Neural progenitor cell (in vitro differentiated cells): ENCODE data around the gene ATXN1. TPM values are rescaled to one million over a fixed set of nuclear protein-coding genes. Genes with fewer than 3 reads are reported as not detected.

Source experiments
- DNase-seq: peaks from one replicate; pipeline ENCODE4 v3.0.0-alpha.2; 2016; ENCODE audit warnings: low spot score
- H2AFZ ChIP-seq: fragments of 200-600 bp; sonication (generic); replicated peaks from 2 replicates; pipeline ENCODE4 v1.6.1; 2016; ENCODE audit warnings: antibody characterized with exemption
- H3F3A ChIP-seq: fragments of 200-600 bp; sonication (generic); 2 replicates; pipeline ENCODE4 v1.6.1; 2016; ENCODE audit warnings: antibody characterized with exemption, low read depth
- H3K27ac ChIP-seq: fragments of 200-600 bp; sonication (generic); 2 replicates; pipeline ENCODE4 v1.5.1; 2016; ENCODE audit warnings: mild to moderate bottlenecking
- H3K27me3 ChIP-seq: fragments of 200-600 bp; sonication (generic); 2 replicates; pipeline ENCODE4 v1.6.1; 2016; ENCODE audit warnings: mild to moderate bottlenecking, moderate library complexity
- H3K36me3 ChIP-seq: fragments of 200-600 bp; sonication (generic); 2 replicates; pipeline ENCODE4 v1.5.1; 2016
- H3K4me1 ChIP-seq: fragments of 200-600 bp; sonication (generic); 2 replicates; pipeline ENCODE4 v1.6.1; 2016; ENCODE audit warnings: mixed run types
- H3K4me2 ChIP-seq: fragments of 200-600 bp; sonication (generic); 2 replicates; pipeline ENCODE4 v1.6.1; 2016
- H3K4me3 ChIP-seq: fragments of 200-600 bp; sonication (generic); 2 replicates; pipeline ENCODE4 v1.5.1; 2016
- H3K79me2 ChIP-seq: fragments of 200-600 bp; sonication (generic); 2 replicates; pipeline ENCODE4 v1.6.1; 2016; ENCODE audit warnings: low read depth
- H3K9ac ChIP-seq: fragments of 200-600 bp; sonication (generic); 2 replicates; pipeline ENCODE4 v1.6.1; 2016
- H3K9me3 ChIP-seq: fragments of 200-600 bp; sonication (generic); 2 replicates; pipeline ENCODE4 v1.5.1; 2016; ENCODE audit warnings: low read depth
- H4K20me1 ChIP-seq: fragments of 200-600 bp; sonication (generic); 2 replicates; pipeline ENCODE4 v1.6.1; 2016; ENCODE audit warnings: low read depth
- H3K27ac Mint-ChIP-seq: 3 replicates; pipeline ENCODE4 v1.8.0; 2021; ENCODE audit warnings: mixed read lengths
- H3K27me3 Mint-ChIP-seq: 2 replicates; pipeline ENCODE4 v1.8.0; 2022; ENCODE audit warnings: low read depth, mild to moderate bottlenecking, inconsistent platforms, moderate library complexity, mixed read lengths; ENCODE audit not compliant: insufficient read depth
- H3K36me3 Mint-ChIP-seq: 3 replicates; pipeline ENCODE4 v1.8.0; 2021; ENCODE audit warnings: mixed read lengths
- H3K4me1 Mint-ChIP-seq: 3 replicates; pipeline ENCODE4 v1.8.0; 2021; ENCODE audit warnings: mixed read lengths
- H3K4me3 Mint-ChIP-seq: 3 replicates; pipeline ENCODE4 v1.8.0; 2021; ENCODE audit warnings: mild to moderate bottlenecking, moderate library complexity, mixed read lengths
- H3K9me3 Mint-ChIP-seq: 3 replicates; pipeline ENCODE4 v1.8.0; 2020; ENCODE audit warnings: mixed read lengths
- EZH2 ChIP-seq: fragments of 200-600 bp; sonication (generic); IDR thresholded peaks from 2 replicates; pipeline ENCODE4 v1.6.1; 2017; ENCODE audit warnings: antibody characterized with exemption, mild to moderate bottlenecking, moderate library complexity
- EZH2phosphoT487 ChIP-seq: fragments of 200-600 bp; sonication (generic); IDR thresholded peaks from 2 replicates; pipeline ENCODE4 v1.6.1; 2017; ENCODE audit warnings: antibody characterized with exemption
- total RNA-seq: library from RNA; depleted of rRNA; stranded (reverse); fragments of >200 nt; gene quantifications from 2 replicates; pipeline ENCODE4 v1.2.3, GENCODE V29; 2015; ENCODE audit warnings: low replicate concordance
- TF ChIP-seq, protein P1 (sequence below): fragments of 200-600 bp; sonication (generic); IDR thresholded peaks from 2 replicates; pipeline ENCODE4 v1.5.1; 2017; ENCODE audit warnings: antibody characterized with exemption, mild to moderate bottlenecking

The ATXN1 gene
- total RNA-seq, 1 donor from 2014 or later, result 3.6 TPM

DNA sequence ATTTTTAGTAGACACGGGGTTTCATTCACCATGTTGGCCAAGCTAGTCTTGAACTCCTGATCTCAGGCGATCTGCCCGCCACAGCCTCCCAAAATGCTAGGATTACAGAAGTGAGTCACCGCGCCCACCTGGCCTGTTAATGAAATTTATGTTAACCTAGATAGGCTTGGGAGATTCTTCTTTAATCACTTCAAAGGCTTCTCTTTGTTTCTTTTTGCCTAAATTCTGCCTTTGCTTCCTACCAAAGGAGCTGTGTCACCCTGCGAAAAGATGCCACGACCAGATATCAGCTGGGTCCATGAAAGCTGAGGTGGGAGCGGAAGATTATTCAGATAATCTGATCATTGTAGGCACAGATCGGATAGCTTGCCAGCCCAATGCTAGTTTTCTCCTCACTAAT lies 447.5 kb downstream of the ATXN1 start:
- Histone ChIP-seq H3K4me2 (no peak overlapping the region), H3K9me3 (no peaks in the 10 kb centered on the region), H3K79me2 (no peaks in the 10 kb centered on the region), H3K9ac (no peak overlapping the region), H3K36me3 (no peaks in the 10 kb centered on the region), H3F3A (no peaks in the 10 kb centered on the region), H3K27ac (no peak overlapping the region), H3K4me1 (no peaks in the 10 kb centered on the region), H4K20me1 (no peaks in the 10 kb centered on the region), H2AFZ (no peak overlapping the region), H3K27me3 (no peaks in the 10 kb centered on the region), H3K4me3 (no peak overlapping the region)
- Mint-ChIP-seq H3K4me1 (peaks cover 12% of the 10 kb centered on the region), H3K36me3 (no peaks in the 10 kb centered on the region), H3K27me3 (no peaks in the 10 kb centered on the region), H3K9me3 (peaks cover 3% of the 10 kb centered on the region), H3K4me3 (no peak overlapping the region), H3K27ac (no peak overlapping the region)
- TF ChIP-seq EZH2 (no peak), EZH2phosphoT487 (no peak)
- no peak for DNase-seq

DNA sequence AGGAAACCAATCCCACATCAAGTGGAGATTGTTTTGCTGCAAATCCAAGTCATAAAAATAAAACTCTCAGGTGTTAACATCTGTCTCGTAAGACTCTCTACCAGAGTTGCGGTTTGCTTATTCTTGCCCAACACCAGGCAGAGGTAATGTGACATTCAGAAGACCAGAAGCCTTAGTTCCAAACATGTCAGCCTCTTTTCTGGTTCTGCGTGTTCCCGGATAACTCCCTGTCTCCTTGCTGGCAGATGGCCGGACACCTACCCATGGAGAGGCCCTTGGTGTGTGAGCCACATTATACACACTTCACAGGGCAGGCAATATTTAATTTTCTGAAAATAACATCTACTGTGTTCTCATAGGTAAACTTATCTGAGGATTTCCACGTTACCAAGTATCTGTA lies 449.5 kb downstream of the ATXN1 start:
- TF ChIP-seq EZH2, result no peak
- TF ChIP-seq, protein P1, sequence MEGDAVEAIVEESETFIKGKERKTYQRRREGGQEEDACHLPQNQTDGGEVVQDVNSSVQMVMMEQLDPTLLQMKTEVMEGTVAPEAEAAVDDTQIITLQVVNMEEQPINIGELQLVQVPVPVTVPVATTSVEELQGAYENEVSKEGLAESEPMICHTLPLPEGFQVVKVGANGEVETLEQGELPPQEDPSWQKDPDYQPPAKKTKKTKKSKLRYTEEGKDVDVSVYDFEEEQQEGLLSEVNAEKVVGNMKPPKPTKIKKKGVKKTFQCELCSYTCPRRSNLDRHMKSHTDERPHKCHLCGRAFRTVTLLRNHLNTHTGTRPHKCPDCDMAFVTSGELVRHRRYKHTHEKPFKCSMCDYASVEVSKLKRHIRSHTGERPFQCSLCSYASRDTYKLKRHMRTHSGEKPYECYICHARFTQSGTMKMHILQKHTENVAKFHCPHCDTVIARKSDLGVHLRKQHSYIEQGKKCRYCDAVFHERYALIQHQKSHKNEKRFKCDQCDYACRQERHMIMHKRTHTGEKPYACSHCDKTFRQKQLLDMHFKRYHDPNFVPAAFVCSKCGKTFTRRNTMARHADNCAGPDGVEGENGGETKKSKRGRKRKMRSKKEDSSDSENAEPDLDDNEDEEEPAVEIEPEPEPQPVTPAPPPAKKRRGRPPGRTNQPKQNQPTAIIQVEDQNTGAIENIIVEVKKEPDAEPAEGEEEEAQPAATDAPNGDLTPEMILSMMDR, result no peak
- peaks cover under 1% of the 10 kb centered on the region for H3K27me3 Mint-ChIP-seq
- Histone ChIP-seq H3K9me3 (no peaks in the 10 kb centered on the region), H2AFZ (no peak overlapping the region), H3F3A (no peaks in the 10 kb centered on the region), H3K4me1 (no peaks in the 10 kb centered on the region), H3K79me2 (no peaks in the 10 kb centered on the region), H3K36me3 (no peaks in the 10 kb centered on the region), H4K20me1 (no peaks in the 10 kb centered on the region), H3K27ac (no peak overlapping the region), H3K27me3 (no peaks in the 10 kb centered on the region), H3K4me3 (no peak overlapping the region), H3K9ac (no peak overlapping the region), H3K4me2 (no peak overlapping the region)
- no peak for DNase-seq
- H3K4me3 Mint-ChIP-seq, result no peak overlapping the region
- H3K9me3 Mint-ChIP-seq, result peaks cover 3% of the 10 kb centered on the region
- peak overlapping the region; percentile 16 for H3K27ac Mint-ChIP-seq
- H3K36me3 Mint-ChIP-seq, result no peaks in the 10 kb centered on the region
- peaks cover 15% of the 10 kb centered on the region for H3K4me1 Mint-ChIP-seq

DNA sequence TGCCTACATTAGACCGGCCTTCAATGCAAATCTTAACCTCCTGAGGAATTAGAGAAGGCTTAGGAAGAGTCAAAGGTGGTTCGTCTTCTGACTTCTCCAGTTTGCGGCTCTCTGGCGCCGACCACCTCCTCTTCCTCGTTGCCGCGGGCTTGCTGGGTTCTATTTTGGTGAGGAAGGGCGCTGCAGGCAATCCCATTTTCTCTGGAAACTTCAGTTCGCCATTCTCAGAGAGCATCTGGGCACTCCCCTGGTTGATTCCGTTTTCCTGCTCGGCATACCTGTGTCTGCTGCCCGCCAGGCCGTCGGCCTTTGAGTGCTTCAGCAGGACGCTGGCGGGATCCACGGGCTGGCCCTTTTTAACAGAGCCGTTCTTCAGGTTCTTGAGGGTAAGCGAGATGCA lies 454.9 kb downstream of the ATXN1 start:
- no peaks in the 10 kb centered on the region for H3K9me3 ChIP-seq
- H3K4me1 ChIP-seq, result peaks cover 10% of the 10 kb centered on the region
- peak overlapping the region; percentile 30 for H3K4me3 Mint-ChIP-seq
- H3K36me3 Mint-ChIP-seq, result no peaks in the 10 kb centered on the region
- H2AFZ ChIP-seq, result peak overlapping the region; percentile 31
- no peaks in the 10 kb centered on the region for H3K27me3 ChIP-seq
- H4K20me1 ChIP-seq, result no peaks in the 10 kb centered on the region
- H3K4me1 Mint-ChIP-seq, result peaks cover 62% of the 10 kb centered on the region
- H3K9ac ChIP-seq, result no peak overlapping the region
- H3K36me3 ChIP-seq, result no peaks in the 10 kb centered on the region
- TF ChIP-seq EZH2 (no peak), EZH2phosphoT487 (no peak)
- TF ChIP-seq, protein P1, result no peak
- H3K4me3 ChIP-seq, result no peak overlapping the region
- H3K9me3 Mint-ChIP-seq, result no peaks in the 10 kb centered on the region
- peaks cover 18% of the 10 kb centered on the region for H3K27me3 Mint-ChIP-seq
- no peak overlapping the region for H3K27ac ChIP-seq
- no peaks in the 10 kb centered on the region for H3K79me2 ChIP-seq
- no peaks in the 10 kb centered on the region for H3F3A ChIP-seq
- H3K27ac Mint-ChIP-seq, result no peak overlapping the region
- H3K4me2 ChIP-seq, result no peak overlapping the region
- no peak for DNase-seq

DNA sequence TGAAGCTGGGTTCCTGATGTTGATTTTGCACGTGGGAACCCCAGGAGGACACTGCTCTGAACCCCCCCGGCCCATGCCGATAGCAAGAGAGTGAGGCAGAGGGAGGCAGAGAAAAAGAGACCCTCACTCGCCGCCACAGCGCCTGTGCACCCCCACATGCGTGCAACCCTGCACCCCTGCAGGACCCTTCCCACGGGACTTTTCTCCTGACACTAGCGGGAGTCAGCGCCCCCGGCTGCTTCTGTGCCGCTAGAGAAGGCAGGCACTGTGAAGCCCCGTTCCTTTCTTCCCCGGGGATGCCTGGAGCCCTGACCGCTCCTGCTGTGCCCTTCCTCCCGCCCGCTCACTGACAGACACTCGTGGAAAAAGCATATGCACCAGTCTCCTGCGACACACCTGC lies 455.5 kb downstream of the ATXN1 start:
- no peak overlapping the region for H3K4me2 ChIP-seq

More for the DNA sequence above, 455.5 kb downstream of the ATXN1 start:
- no peak overlapping the region for H3K9ac ChIP-seq
- TF ChIP-seq EZH2, result no peak
- no peak for TF ChIP-seq EZH2phosphoT487
- TF ChIP-seq, protein P1, result no peak
- Mint-ChIP-seq H3K27ac (no peak overlapping the region), H3K36me3 (no peaks in the 10 kb centered on the region), H3K4me1 (peaks cover 62% of the 10 kb centered on the region), H3K4me3 (peak overlapping the region; percentile 30), H3K9me3 (no peaks in the 10 kb centered on the region), H3K27me3 (peaks cover 18% of the 10 kb centered on the region)
- no peaks in the 10 kb centered on the region for H3K27me3 ChIP-seq
- no peaks in the 10 kb centered on the region for H3K9me3 ChIP-seq
- H2AFZ ChIP-seq, result peak overlapping the region; percentile 31
- H3K27ac ChIP-seq, result no peak overlapping the region
- H3K36me3 ChIP-seq, result no peaks in the 10 kb centered on the region
- no peaks in the 10 kb centered on the region for H3F3A ChIP-seq
- H3K4me3 ChIP-seq, result no peak overlapping the region
- H4K20me1 ChIP-seq, result no peaks in the 10 kb centered on the region
- DNase-seq, result no peak
- no peaks in the 10 kb centered on the region for H3K79me2 ChIP-seq
- peaks cover 10% of the 10 kb centered on the region for H3K4me1 ChIP-seq
